GM18508 (cell line): ENCODE results near the gene ATP10B.
"Not testable (repeated sequence)": the region's sequence is repeated elsewhere in the genome, so short reads cannot be mapped to it uniquely, and the experiment has no call there.

Source experiments
- ATAC-seq: cut with Tn5 transposase; IDR thresholded peaks from one replicate; pipeline ENCODE4 v1.9.1; 2021; ENCODE audit warnings: moderate number of reproducible peaks; ENCODE audit not compliant: insufficient read depth, unreplicated experiment

The ATP10B gene

DNA sequence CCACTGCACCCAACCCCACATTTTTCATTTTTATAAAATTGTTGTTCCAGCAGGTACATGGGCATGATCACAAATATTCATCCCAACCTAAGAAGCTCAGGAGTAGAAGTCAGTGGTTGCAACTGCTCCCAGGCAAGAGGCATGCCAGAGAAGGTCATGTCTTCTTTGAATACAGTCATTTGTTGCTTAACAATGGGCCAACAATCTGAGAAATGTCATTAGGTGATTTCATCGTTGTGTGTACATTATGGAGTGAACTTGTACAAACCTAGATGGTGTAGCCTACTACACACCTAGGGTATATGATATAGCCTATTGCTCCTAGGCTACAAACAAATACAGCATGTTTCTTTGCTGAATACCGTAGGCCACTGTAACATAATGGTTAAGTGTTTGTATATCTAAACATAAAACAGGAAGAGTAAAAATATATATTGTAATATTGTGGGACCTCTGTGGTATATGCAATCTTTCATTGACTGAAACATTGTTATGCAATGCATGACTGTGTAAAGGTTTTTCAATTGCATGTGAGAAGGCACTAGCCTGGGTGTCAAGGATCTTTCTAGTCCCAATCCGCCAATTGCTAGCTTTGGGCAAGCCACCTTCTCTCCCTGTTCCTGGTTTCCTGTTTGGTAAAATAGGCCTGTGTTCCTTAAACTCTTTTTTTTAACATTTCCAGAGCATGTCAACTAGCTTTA lies 27.6 kb downstream of the ATP10B start:
- no peak for ATAC-seq

DNA sequence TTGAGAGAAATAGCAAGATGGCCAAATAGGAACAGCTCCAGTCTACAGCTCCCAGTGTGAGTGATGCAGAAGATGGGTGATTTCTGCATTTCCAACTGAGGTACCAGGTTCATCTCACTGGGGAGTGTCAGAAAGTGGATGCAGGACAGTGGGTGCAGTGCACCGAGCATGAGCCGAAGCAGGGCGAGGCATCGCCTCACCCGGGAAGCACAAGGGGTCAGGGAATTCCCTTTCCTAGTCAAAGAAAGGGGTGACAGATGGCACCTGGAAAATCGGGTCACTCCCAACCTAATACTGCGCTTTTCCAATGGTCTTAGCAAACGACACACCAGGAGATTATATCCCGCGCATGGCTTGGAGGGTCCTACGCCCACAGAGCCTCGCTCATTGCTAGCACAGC lies 39.0 kb downstream of the ATP10B start:
- ATAC-seq, result not testable (repeated sequence)

DNA sequence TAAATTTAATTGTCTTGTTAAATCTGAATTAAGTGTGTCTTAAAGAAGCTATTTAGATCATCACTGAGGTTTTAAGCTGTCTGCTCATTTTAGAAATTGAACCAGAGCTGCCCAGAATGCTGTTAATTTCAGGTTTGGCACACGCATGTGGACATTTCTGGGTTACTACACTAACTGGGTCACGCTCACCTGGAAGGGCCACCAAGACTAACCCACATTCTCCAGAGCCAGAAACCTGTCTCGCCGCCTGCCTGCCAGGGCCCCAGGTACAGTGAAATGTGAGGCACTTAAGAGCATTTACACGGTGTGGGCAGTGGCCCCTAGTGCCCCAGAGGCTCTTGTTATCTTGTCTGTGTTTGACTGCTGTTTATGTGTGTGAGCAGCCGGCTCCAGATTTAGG lies 46.6 kb downstream of the ATP10B start:
- ATAC-seq, result no peak

DNA sequence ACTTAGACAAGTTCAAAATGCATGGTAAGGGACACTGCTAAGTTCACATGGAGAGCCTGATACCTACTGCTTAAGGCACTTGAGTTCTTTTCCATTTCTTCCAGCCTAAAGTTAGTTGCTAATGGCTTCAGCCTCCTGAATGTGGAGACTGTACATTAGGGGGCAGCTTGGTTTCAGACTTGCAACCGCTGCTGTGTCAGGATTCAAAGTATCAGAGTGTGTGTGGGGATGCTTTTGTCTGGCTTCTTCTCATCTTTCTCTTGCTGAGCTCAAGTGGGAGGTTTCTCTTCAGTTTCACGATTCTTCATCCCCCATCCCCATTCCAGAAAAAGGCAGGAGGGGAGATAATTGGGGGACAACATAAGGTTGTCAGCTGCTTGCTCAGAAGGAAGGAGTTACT lies 49.4 kb downstream of the ATP10B start:
- ATAC-seq, result no peak

- no peak for ATAC-seq
These were observed 51.4 kb downstream of the ATP10B start for GRCh38 chr5:160800375-160801275.

DNA sequence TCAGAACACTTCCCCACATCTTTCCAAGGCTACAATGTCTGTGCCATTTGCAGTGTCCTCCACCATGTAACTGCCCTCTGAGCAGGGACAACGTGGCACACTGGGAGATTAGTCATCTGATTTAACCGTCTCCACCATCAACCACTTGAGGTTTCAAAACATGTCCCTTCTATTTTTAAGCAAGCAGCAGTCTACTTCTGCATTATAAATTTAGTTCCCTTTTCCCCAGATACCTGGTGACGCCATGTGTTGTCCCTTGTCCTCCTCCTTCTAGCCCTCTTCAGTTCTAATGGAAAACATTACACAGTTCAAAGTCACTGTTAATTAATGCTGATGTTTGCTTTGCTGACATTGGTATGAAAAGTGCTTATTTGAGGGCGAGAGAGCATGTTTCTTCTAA lies 52.8 kb downstream of the ATP10B start:
- peak; percentile 79 for ATAC-seq

DNA sequence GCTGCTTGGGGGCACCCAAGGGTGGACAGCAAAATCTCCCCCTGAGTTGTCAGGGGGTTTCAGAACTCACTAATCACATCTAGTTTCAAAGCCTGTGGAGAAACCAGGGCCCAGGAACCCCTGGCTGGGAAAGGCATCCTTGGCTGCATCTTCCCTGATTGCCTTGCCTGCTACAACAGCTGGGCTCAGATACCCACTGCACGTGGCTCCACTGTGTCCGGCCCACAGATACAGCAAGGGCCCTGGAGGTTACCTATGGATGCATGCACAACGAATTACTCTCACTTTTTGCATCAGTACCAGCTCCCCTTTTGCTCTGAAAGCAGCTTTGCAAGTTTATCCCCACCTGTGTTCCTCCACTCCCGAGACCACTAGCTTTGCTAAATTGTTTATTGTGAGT lies 55.0 kb downstream of the ATP10B start:
- ATAC-seq, result no peak

DNA sequence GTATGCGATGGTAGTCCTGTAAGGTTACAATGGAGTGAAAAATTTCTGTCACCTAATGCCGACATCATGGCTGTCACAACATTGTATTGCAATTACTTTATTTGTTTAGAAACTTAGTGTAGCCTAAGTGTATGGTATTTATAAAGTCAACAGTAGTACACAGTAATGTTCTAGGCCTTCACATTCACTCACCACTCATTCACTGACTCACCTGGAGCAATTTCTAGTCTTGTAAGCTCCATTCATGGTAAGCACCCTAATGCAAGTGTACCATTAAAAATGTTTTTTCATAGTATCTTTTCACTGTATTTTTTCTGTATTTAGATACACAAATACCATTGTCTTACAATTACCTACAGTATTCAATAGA lies 58.5 kb downstream of the ATP10B start:
- no peak for ATAC-seq

DNA sequence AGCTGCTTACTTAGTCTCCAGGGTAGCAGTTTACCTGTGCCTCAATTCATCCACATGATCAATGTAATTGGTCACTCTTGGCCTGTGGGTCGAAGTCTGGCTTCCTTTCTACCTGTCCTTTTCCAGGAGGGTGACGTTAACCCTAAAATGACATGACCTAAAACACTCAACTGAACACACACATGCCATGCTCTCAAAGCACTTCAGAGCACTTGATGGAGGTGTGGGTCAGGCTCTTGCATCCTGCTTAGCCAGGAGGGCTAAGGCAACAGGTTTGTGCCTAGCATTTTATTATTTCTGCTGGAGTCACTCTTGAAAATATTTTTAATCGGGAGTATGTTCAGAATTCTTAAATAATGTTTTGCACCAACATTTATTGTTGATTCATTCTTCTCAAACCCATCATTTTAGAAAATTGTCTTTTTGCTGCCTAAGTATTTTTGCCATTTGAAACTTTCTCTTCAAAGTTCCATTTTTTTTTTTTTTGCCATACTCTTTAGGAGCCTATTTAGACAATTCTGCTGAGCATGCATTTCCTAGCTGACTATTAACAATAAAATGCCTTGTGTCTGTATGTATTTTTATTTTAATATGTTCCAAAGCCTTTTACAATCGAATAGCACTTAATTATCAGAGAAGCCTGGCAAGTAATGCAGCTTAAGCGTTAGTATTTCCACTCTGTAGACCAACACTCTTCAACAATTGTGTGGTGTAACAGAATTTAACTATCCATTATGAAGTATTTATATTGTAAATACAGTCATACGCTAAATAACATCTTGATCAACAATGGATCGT lies 59.1 kb downstream of the ATP10B start:
- no peak for ATAC-seq

GRCh38 chr5:160792281-160792680 lies 59.7 kb downstream of the ATP10B start:
- no peak for ATAC-seq

DNA sequence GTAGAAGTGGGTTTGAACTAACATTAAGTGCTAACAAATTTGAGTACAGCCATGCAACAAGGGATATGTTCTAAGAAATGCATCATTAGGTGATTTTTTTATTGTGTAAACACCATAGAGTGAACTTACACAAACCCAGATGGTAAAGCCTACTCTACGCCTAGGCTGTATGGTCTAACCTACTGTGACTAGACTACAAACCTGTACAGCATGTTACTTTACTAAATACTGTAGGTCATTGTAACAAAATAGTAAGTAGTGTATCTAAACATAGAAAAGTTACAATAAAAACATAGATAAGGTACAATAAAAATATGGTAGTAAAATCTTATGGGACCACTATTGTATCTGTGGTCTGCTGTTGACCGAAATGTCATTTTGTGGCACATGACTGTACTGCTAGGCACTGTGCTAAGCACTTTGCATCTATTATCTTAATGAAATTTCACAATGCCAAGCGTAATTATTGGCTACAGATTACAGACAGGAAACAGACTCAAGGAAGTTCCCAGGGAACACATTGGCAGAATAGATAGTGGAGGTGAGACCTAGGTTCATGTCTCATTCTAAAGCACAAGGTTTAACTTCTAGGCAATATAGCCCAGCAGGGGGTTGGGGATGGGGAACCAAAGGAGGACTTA lies 62.7 kb downstream of the ATP10B start:
- no peak for ATAC-seq

- no peak for ATAC-seq
These were observed 63.8 kb downstream of the ATP10B start for GRCh38 chr5:160788102-160788660.

- no peak for ATAC-seq
These were observed 64.8 kb downstream of the ATP10B start for GRCh38 chr5:160787240-160787639.

DNA sequence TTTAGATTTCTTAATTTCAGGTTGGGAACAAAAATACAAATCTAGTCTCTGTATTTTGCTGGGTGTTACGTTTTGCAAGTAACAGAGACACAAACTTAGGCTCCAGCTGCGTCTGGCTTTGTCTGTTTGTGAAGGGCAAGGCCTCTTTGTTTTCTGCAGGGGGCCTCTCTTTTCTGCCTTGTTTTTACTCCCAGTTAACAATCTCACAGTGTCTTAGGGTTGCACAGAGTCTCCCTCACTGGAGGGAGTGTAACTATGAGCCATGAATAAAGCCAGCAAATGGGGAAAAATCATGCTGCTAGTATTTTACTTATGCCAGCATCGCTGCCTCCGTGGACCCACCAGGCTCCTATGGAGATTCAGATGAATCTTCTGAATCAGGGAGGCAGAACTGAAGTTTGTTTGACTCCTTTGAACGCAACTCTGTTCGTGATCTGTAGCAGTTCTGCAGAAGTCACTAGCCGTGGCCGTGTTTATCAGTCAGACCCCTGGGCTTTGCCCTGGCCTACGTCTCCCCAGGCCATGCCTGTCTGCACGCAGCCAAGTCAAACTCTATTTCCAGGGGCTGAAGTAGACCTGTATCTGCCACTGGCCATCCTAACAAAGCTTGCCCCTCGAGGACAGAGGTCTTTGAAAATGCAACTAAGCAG lies 77.2 kb downstream of the ATP10B start:
- no peak for ATAC-seq

- ATAC-seq, result no peak
These were observed 78.2 kb downstream of the ATP10B start for GRCh38 chr5:160773646-160774410.

DNA sequence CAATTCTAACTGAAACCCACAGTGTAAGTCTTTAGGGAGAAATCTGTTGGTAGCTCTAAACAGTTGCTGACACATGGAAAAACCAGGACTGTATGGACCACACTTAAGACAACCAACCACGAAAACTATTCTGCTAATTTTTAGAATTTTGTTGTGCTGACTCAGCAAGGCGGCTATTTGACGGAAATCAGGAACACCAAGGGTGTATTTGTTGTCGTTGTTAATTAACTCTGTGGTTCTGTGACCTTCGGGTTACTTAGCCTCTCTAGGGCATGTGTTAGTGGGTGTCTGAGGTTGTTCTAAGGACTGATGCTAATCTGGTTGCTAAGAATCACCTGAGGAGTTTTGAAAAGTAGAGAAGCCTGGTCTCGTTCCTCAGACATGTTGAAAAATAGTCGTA lies 79.2 kb downstream of the ATP10B start:
- no peak for ATAC-seq

GRCh38 chr5:160770718-160771117 lies 81.3 kb downstream of the ATP10B start:
- no peak for ATAC-seq

GRCh38 chr5:160769301-160769700 lies 82.7 kb downstream of the ATP10B start:
- ATAC-seq, result no peak

- no peak for ATAC-seq
These were observed 84.9 kb downstream of the ATP10B start for GRCh38 chr5:160767062-160767461.
